IMR-90 (cell line): ENCODE data around the gene GARIN5A. TPM values are rescaled to one million over a fixed set of nuclear protein-coding genes. Genes with fewer than 3 reads are reported as not detected.

Experiments used
- ATAC-seq: fragments of 200-7000 bp; cut with Tn5 transposase; 2 replicates; pipeline ENCODE4 v1.9.1; 2020; ENCODE audit warnings: low read depth, mild to moderate bottlenecking, moderate library complexity
- BruUV-seq: library from RNA; stranded (reverse); fragments of 400-500 nt; replicated peaks from 2 replicates; lab custom pipeline; 2021; lab: Mats Ljungman, UMichigan
- CTCF ChIA-PET: fragments of 300-600 bp; formaldehyde crosslinking; extraction: SDS; loops from one replicate; lab custom pipeline; 2021; ENCODE audit warnings: antibody characterized with exemption; lab: Yijun Ruan, JAX
- POLR2A ChIA-PET: fragments of 300-600 bp; sonication (Branson Sonifier 250); formaldehyde crosslinking; loops from one replicate; lab custom pipeline; 2022; ENCODE audit warnings: antibody characterized with exemption; ENCODE audit not compliant: unreplicated experiment; lab: Charles Lee
- DNase-seq: peaks from one replicate; pipeline ENCODE4 v3.0.0; 2013
- H2AFZ ChIP-seq: replicated peaks from 2 replicates; pipeline ENCODE3; 2013; ENCODE audit warnings: low read length, mild to moderate bottlenecking; ENCODE audit not compliant: poor library complexity
- H2AK5ac ChIP-seq: 2 replicates; pipeline ENCODE4 v1.6.1; 2013; ENCODE audit warnings: low read depth, low read length, inconsistent platforms
- H2AK9ac ChIP-seq: replicated peaks from 2 replicates; pipeline ENCODE3; 2013; ENCODE audit warnings: mild to moderate bottlenecking, low read depth, low read length, moderate library complexity; ENCODE audit not compliant: poor library complexity
- H2BK120ac ChIP-seq: 2 replicates; pipeline ENCODE4 v1.6.1; 2013; ENCODE audit warnings: low read depth, low read length, inconsistent platforms
- H2BK15ac ChIP-seq: 3 replicates; pipeline ENCODE4 v1.6.1; 2013; ENCODE audit warnings: low read depth, low read length, inconsistent platforms
- H2BK20ac ChIP-seq: 2 replicates; pipeline ENCODE4 v1.6.1; 2013; ENCODE audit warnings: low read depth, mild to moderate bottlenecking, inconsistent platforms, low read length, moderate library complexity
- H2BK5ac ChIP-seq: 2 replicates; pipeline ENCODE4 v1.6.1; 2013; ENCODE audit warnings: mild to moderate bottlenecking, low read depth, low read length, inconsistent platforms; ENCODE audit not compliant: poor library complexity, severe bottlenecking
- H3K14ac ChIP-seq: replicated peaks from 2 replicates; pipeline ENCODE4 v1.6.1; 2013; ENCODE audit warnings: low read depth, low read length, inconsistent platforms
- H3K18ac ChIP-seq: 2 replicates; pipeline ENCODE4 v1.6.1; 2013; ENCODE audit warnings: low read depth, low read length, control low read depth
- H3K23ac ChIP-seq: 2 replicates; pipeline ENCODE4 v1.6.1; 2013; ENCODE audit warnings: low read depth, low read length, inconsistent platforms
- H3K27ac ChIP-seq: 2 replicates; pipeline ENCODE4 v1.5.1; 2013; ENCODE audit warnings: mild to moderate bottlenecking, control low read depth, low read length; ENCODE audit not compliant: insufficient read depth
- H3K27me3 ChIP-seq: 2 replicates; pipeline ENCODE4 v1.6.1; 2013; ENCODE audit warnings: low read length; ENCODE audit not compliant: control insufficient read depth, insufficient read depth
- H3K36me3 ChIP-seq: 2 replicates; pipeline ENCODE4 v1.6.1; 2013; ENCODE audit warnings: low read length, mixed read lengths; ENCODE audit not compliant: control insufficient read depth, insufficient read depth
- H3K4ac ChIP-seq: 2 replicates; pipeline ENCODE4 v1.6.1; 2013; ENCODE audit warnings: low read depth, low read length, inconsistent platforms
- H3K4me1 ChIP-seq: 2 replicates; pipeline ENCODE4 v1.6.1; 2013; ENCODE audit warnings: low read length, mixed read lengths; ENCODE audit not compliant: control insufficient read depth, insufficient read depth
- H3K4me2 ChIP-seq: 2 replicates; pipeline ENCODE4 v1.6.1; 2013; ENCODE audit warnings: low read depth, mild to moderate bottlenecking, control low read depth, low read length, moderate library complexity
- H3K4me3 ChIP-seq: 2 replicates; pipeline ENCODE4 v1.5.1; 2013; ENCODE audit warnings: low read depth, mild to moderate bottlenecking, control low read depth, low read length, moderate library complexity; ENCODE audit not compliant: insufficient read depth
- H3K56ac ChIP-seq: 2 replicates; pipeline ENCODE4 v1.6.1; 2013; ENCODE audit warnings: low read length, inconsistent platforms; ENCODE audit not compliant: insufficient read depth; ENCODE audit errors: extremely low read depth
- H3K79me1 ChIP-seq, 2 experiments: 2 replicates each; pipeline ENCODE4 v1.6.1; 2013; ENCODE audit warnings: low read length in 2 of 2, inconsistent platforms in 1 of 2, low read depth in 1 of 2
- H3K9ac ChIP-seq: 2 replicates; pipeline ENCODE4 v1.6.1; 2013; ENCODE audit warnings: low read depth, low read length, control low read depth
- H3K9me1 ChIP-seq: 2 replicates; pipeline ENCODE4 v1.6.1; 2013; ENCODE audit warnings: low read length, inconsistent platforms; ENCODE audit not compliant: insufficient read depth
- H3K9me3 ChIP-seq: 2 replicates; pipeline ENCODE4 v1.6.1; 2013; ENCODE audit warnings: low read length; ENCODE audit not compliant: control insufficient read depth, insufficient read depth
- H4K20me1 ChIP-seq: 2 replicates; pipeline ENCODE4 v1.6.1; 2013; ENCODE audit warnings: low read length, inconsistent platforms; ENCODE audit not compliant: insufficient read depth
- H4K5ac ChIP-seq: 2 replicates; pipeline ENCODE4 v1.6.1; 2013; ENCODE audit warnings: mild to moderate bottlenecking, low read depth, low read length, control low read depth
- H4K8ac ChIP-seq, 2 experiments: 2 replicates each; pipeline ENCODE4 v1.6.1; 2013; ENCODE audit warnings: low read depth in 2 of 2, low read length in 2 of 2, control low read depth in 1 of 2, inconsistent platforms in 1 of 2
- H4K91ac ChIP-seq: 2 replicates; pipeline ENCODE4 v1.6.1; 2013; ENCODE audit warnings: low read depth, low read length, inconsistent platforms; ENCODE audit not compliant: insufficient read depth
- BHLHE40 ChIP-seq: fragments of 150-350 bp; IDR thresholded peaks from 2 replicates; pipeline ENCODE4 v1.6.1; 2016; ENCODE audit warnings: mild to moderate bottlenecking, low read depth, low read length
- FOS ChIP-seq: fragments of 150-350 bp; IDR thresholded peaks from 2 replicates; pipeline ENCODE4 v1.6.1; 2016; ENCODE audit warnings: low read depth, low read length
- MAFK ChIP-seq: IDR thresholded peaks from 2 replicates; pipeline ENCODE4 v1.6.1; 2012; ENCODE audit warnings: low read depth, low read length, improper control_type of control experiment
- MAZ ChIP-seq: IDR thresholded peaks from 2 replicates; pipeline ENCODE4 v1.6.1; 2012; ENCODE audit warnings: low read depth, mild to moderate bottlenecking, low read length, improper control_type of control experiment, moderate library complexity, borderline replicate concordance
- MXI1 ChIP-seq: IDR thresholded peaks from 2 replicates; pipeline ENCODE4 v1.6.1; 2012; ENCODE audit warnings: low read depth, mild to moderate bottlenecking, low read length, moderate library complexity, borderline replicate concordance
- RAD21 ChIP-seq: IDR thresholded peaks from 2 replicates; pipeline ENCODE4 v1.6.1; 2012; ENCODE audit warnings: low read length, improper control_type of control experiment
- RFX5 ChIP-seq: IDR thresholded peaks from 2 replicates; pipeline ENCODE4 v1.8.0; 2012; ENCODE audit warnings: low read depth, mild to moderate bottlenecking, low read length, moderate library complexity
- USF2 ChIP-seq: fragments of 150-350 bp; IDR thresholded peaks from 2 replicates; pipeline ENCODE4 v1.6.1; 2017; ENCODE audit warnings: mild to moderate bottlenecking, antibody characterized with exemption, low read length, low read depth
- WGBS, 2 experiments: methylation state at CpG; one replicate each; pipeline versions ENCODE4 v1.1.5 to v1.1.7; 2013; ENCODE audit warnings: missing lambda C conversion rate in 2 of 2; ENCODE audit not compliant: insufficient read length in 1 of 2; ENCODE audit errors: extremely low coverage in 2 of 2; 5-methylcytosine and 5-hydroxymethylcytosine counted together
- dilution Hi-C: fragments of 300-500 bp; cut with HindIII; formaldehyde crosslinking; loops from one replicate; pipeline ENCODE4 v1.14.3; 2018; ENCODE audit warnings: low sequenced_read_pairs; ENCODE audit not compliant: unreplicated experiment
- in situ Hi-C: fragments of 300-500 bp; cut with MboI; formaldehyde crosslinking; loops from 3 replicates; pipeline ENCODE4 v1.14.3; 2019; ENCODE audit warnings: low sequenced_read_pairs, inconsistent platforms, mixed read lengths
- intact Hi-C: fragments of 100-400 bp; cut with micrococcal nuclease; formaldehyde crosslinking; loops from 2 replicates; pipeline ENCODE4 v1.10.0; 2022
- polyA plus RNA-seq, 3 experiments: library from polyadenylated mRNA; depleted of rRNA; stranded (reverse); fragments of >200 nt; gene quantifications; 2 replicates each; pipeline ENCODE4 v1.2.3, GENCODE V29; 2012; ENCODE audit warnings: low replicate concordance in 1 of 3
- total RNA-seq: library from RNA; depleted of rRNA; stranded (reverse); fragments of >200 nt; gene quantifications from 2 replicates; pipeline ENCODE4 v1.2.3, GENCODE V29; 2012

The GARIN5A gene
- total and polyA plus RNA-seq, 2 of the 4 experiments (the other 2 are of a cell fraction) = 0.53 TPM; not detected in 1

- Histone ChIP-seq H2BK15ac (no peak overlapping the region), H3K23ac (no peak overlapping the region), H3K9me1 (no peaks in the 10 kb centered on the region), H3K9ac (no peak overlapping the region), H3K18ac (no peak overlapping the region), H4K91ac (no peak overlapping the region), H2AK5ac (no peak overlapping the region), H3K4me1 (no peaks in the 10 kb centered on the region), H3K36me3 (no peaks in the 10 kb centered on the region), H2AK9ac (no peak overlapping the region), H3K9me3 (no peaks in the 10 kb centered on the region), H2AFZ (peak overlapping the region; percentile 53), H3K79me1 (no peaks in the 10 kb centered on the region), H3K4ac (no peak overlapping the region), H4K5ac (no peak overlapping the region), H2BK120ac (no peak overlapping the region), H2BK20ac (no peak overlapping the region), H4K20me1 (no peaks in the 10 kb centered on the region), H3K14ac (no peak overlapping the region), H3K27me3 (peaks cover 12% of the 10 kb centered on the region; the same call in 1 of the 2 replicates), H4K8ac (no peak overlapping the region), H3K4me3 (0 out of 2 replicates have a peak overlapping the region, but pooled peaks have one; percentile 4), H3K27ac (no peak overlapping the region), H3K4me2 (peak overlapping the region; percentile 14; the same call in 1 of the 2 replicates), H3K56ac (no peak overlapping the region), H2BK5ac (no peak overlapping the region)
- DNase-seq = peak; percentile 6
- BruUV-seq = no TSS peak
- TF ChIP-seq MXI1 (no peak), RFX5 (no peak), USF2 (no peak), MAZ (no peak), MAFK (no peak), RAD21 (no peak), FOS (no peak), BHLHE40 (no peak; the same call in 1 of the 2 replicates)
- 29% methylated on average over 27 of the region's 50 CpGs; no CpG with 5 or more reads in 1 of the 2 experiments for WGBS, 2 experiments
- CTCF ChIA-PET = no interaction called here
- dilution Hi-C loops = no loop called here
- intact Hi-C loops = no loop called here
- POLR2A ChIA-PET = no interaction called here
- in situ Hi-C loops = no loop called here
- peak; percentile 38; the same call in 1 of the 2 replicates for ATAC-seq
Measured at GRCh38 chr19:50458396-50459066, 18.1 kb downstream of the GARIN5A start.
